Adipose tissue (tissue), 3 donors: ENCODE data around the gene CACNB4. TPM values are rescaled to one million over a fixed set of nuclear protein-coding genes. Genes with fewer than 3 reads are reported as not detected.
"Not testable (repeated sequence)": the region's sequence is repeated elsewhere in the genome, so short reads cannot be mapped to it uniquely, and the experiment has no call there.

ENCODE experiments used
- H3K27ac ChIP-seq: one replicate; pipeline ENCODE4 v1.5.1; 2013; ENCODE audit warnings: low read depth, low read length
- WGBS, 3 donors: extraction: QIAGEN DNeasy Blood & Tissue Kit; methylation state at CpG; one replicate each; pipeline ENCODE4 v1.1.7; 2013; 5-methylcytosine and 5-hydroxymethylcytosine counted together
- polyA plus RNA-seq, 3 donors: library from polyadenylated mRNA; stranded (reverse); fragments of 200-250 nt; gene quantifications; one replicate each; pipeline ENCODE4 v1.2.3, GENCODE V29; 2013
- donor health status: healthy with polysubstance abuse.
- donor health status: Bipolar disorder and iron deficiency.
- donor health status: healthy.

The CACNB4 gene
- polyA plus RNA-seq, 3 donors, result 0.10 to 0.45 (median 0.21) TPM

DNA sequence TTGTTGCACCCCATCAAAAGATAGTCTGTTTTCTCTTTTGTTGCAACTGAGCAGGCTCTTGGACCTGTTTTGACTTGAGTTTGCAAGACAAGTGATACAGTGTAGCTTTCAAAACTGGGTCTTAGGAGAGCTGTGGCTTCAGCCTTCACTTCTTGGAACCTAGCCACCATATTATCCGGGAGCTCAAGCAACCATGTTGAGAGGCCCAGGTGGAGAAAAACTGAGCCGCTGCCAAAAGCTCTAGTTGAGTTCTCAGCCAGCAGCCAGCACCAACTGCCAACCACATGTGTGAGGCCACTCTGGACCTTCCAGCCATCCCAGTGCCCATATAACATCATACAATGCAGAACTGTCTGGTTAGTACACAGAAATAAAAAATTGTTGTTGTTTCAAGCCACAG, 5.4 kb downstream of the CACNB4 start:
- WGBS, 3 donors, result 53 to 66% (median 65%) methylated on average over 2 of the region's 2 CpGs
- no peak overlapping the region for H3K27ac ChIP-seq

DNA sequence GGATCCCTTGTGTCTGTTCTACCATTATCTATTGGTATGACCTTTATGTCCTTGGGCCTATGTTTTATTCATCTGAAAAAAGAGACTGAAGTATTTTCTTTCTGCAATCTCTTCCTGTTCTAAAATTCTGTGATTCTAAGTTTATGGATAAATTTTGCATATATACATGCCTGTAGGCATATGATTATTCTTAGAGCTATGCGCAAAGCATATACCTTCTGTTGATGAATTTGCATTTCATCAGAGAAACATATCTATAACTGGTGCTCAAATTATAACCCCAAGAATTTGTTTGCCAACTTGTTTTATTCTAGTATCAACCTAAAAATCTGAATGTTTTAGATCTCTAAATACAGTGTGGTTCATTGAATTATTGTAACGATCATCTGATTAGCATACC, 6.7 kb downstream of the CACNB4 start:
- WGBS, 3 donors, result 92 to 96% (median 95%) methylated on average over 2 of the region's 2 CpGs

DNA sequence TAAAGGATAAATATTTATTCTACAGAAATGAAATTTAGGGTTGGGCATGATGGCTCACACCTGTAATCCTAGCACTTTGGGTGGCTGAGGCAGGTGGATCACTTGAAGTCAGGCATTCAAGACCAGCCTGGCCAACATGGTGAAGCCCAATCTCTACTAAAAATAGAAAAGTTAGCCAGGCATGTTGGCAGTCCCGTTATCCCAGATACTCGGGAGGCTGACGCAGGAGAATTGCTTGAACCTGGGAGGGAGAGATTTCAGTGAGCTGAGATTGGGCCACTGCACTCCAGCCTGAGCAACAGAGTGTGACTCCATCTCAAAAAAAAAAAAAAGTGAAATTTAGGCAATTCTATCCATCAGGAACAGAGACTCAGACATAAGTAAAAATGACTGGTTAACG, 8.1 kb downstream of the CACNB4 start:
- not testable (repeated sequence) for H3K27ac ChIP-seq
- 89 to 92% (median 91%) methylated on average over 4 of the region's 4 CpGs for WGBS, 3 donors

More for the DNA sequence above, 6.7 kb downstream of the CACNB4 start:
- no peak overlapping the region for H3K27ac ChIP-seq

DNA sequence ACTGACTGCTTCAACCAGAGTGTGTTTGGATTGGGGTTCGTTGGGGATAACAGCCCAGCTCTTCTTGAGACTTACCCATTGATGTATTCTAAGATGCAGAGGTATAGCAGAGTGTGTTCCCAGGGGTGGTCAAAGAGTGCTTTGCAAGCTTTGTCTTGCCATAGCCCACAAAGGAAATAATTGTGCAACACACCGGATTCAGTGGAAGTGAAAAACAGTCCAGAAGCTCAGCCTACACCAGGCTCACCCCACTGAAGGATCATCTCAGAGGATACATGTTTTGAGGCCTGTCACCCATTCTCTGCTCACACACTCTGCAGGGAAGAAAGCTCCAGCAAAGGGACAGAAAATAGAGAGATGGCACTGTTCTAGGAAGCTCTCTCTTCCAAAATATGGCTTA, 9.6 kb downstream of the CACNB4 start:
- 45 to 65% (median 60%) methylated on average over 2 of the region's 2 CpGs for WGBS, 3 donors
- H3K27ac ChIP-seq, result no peak overlapping the region

DNA sequence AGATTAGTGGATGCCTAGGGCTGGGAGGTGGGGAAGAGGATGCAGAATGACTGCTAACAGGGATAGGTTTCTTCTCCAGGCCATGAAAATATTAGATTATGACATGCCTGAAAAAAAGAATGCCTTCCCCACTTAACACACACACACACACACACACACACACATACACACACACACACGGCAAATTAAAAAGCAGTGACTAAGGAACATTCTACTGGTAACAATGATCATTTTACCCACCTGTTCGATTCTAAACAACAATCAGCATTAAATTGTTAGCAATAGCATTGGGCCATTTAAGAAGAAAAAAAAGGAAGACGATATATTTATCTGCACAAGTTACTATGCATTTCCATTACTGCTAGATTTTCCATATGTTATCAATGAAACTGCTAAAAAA, 10.8 kb downstream of the CACNB4 start:
- H3K27ac ChIP-seq, result no peak overlapping the region
- 70 to 76% (median 72%) methylated on average over 3 of the region's 3 CpGs for WGBS, 3 donors

DNA sequence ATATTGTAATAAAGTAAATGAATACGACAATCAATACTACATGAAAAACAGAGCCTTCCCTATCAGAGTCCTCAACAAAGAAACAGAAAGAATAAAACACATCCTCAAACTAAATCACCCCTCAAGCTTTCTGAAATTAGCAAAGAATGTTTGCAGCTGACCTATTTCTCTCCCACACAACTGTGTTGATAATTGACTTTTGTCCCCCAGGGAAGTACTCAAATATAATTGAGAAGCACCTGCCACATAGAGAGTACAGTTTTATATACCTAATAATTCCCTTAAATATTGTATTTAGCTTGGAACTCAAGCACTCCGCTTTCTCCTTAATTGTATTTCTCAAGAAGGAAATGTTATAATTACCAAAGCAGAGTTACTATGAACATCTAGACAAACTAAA, 12.6 kb downstream of the CACNB4 start:
- 91 to 96% (median 92%) methylated on average over 2 of the region's 2 CpGs for WGBS, 3 donors
- H3K27ac ChIP-seq, result no peak overlapping the region

DNA sequence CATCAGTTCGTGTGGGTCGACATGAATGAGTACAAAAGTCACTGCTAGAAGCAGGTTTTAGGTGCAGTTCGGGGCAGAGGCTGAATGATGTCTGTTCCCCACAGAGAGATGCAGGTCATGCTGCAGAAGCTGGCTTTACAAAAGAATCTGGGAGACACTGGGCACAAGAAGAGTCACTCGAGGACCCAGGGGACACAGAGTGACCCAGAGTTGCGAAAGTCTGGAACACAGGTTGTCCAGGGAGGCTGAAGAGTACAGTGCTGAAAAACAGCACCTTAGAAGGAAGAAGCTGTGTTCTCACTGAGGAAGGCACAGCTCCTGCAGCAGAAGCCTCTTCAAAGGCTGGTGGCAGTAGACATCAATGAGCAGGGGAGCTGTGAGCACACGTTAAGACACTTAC, 14.8 kb downstream of the CACNB4 start:
- WGBS, 3 donors, result 84 to 88% (median 87%) methylated on average over 6 of the region's 6 CpGs
- H3K27ac ChIP-seq, result no peak overlapping the region

DNA sequence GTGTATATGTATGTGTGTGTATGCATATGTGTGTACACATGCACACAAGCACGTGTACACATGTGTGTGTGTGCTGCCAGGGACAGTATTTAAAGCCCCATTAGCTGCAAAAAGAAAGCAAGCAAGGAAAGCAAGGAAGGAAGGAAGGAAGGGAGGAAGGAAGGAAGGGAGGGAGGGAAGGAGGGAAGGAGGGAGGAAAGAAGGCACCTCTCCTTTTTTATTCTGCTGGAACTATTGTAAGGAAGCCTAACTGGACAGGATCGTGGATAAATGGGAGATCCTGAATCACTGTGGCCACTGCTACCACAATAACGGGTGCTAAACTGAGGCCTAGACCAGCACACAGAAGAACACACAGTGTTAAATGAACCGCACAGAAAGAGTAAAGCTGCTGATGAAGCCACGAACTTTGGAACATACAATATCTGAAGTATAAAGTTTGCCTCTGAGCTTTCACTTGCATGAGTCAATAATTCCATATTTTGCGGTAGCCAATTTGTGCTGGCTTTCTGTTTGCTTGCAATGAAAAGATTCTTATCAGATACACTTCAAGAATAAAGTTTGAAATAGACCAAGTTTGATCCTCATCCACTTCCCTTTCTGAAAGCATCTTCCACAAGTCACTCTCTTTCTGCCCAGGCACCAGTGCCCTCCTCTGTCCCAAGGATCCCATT, 15.5 kb downstream of the CACNB4 start:
- no peak overlapping the region for H3K27ac ChIP-seq
- 68 to 77% (median 72%) methylated on average over 6 of the region's 6 CpGs for WGBS, 3 donors

DNA sequence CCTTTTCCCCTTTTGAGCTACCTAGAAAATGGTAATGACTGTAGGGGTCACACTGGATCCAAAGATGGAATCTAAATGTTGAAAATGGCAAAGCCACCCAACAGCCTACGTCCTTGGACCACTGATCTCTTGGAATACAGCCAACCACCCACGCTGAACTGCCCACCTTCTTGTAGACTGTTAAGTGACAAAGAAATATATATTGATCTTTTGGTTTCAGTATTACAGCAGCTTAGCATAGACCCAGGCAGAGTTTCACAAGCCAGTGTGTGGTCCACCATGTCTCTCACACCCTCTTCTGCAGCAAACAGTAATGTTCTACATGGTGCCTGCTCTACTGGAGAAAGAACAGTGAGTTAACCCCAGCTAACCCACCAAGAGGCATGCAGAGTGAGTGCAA, 20.2 kb downstream of the CACNB4 start:
- H3K27ac ChIP-seq, result no peak overlapping the region
- 40 to 85% (median 74%) methylated on average over 2 of the region's 2 CpGs for WGBS, 3 donors

DNA sequence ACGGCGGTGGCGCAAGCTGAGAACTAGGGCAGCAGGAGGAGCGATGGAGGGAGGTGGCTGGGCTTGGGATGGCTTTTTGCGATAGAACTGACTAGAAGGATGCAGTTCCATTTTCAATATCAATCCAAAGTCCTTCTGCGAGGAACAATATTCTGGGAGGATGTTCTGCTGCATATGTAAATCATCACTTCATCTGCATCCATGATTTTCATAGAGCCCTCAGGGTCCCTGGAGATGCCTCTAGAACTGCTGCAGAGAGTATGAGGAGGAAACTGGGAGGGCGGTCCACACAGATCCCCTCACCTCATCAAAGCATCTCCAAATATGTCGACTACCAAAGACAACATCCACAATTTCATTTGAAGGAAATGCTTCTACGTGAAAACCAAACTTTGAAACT, 20.8 kb downstream of the CACNB4 start:
- H3K27ac ChIP-seq, result no peak overlapping the region
- 95 to 98% (median 96%) methylated on average over 9 of the region's 9 CpGs for WGBS, 3 donors

DNA sequence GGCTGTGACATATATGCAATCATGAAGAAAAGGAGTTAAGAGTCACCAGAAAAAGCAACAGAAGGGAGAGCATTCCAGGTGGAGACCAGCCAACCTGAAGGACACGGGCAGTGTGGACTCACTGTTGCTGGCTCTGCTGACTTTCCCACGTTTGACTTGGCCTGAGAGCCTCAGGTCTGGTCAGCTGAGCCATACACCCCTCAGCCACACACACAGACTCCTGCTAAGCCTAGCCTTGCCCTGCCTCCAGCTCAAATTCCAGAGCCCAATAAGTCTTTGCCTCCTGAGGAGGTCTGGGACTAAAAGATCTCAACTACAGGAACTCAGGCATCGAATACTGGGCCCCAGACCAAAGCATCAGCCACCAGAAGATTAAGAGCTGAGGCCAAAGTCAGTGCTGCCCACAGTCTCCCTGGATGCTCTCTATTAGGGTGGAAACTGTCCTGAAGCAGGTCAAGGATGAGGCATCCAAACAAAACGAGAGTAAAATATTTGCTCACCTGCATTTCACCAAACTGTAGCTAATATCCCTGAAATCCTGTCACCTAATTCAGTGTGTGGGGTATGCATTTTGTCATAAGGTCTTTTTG, 23.3 kb downstream of the CACNB4 start:
- H3K27ac ChIP-seq, result no peak overlapping the region
- WGBS, 3 donors, result 27 to 61% (median 48%) methylated on average over 4 of the region's 4 CpGs

DNA sequence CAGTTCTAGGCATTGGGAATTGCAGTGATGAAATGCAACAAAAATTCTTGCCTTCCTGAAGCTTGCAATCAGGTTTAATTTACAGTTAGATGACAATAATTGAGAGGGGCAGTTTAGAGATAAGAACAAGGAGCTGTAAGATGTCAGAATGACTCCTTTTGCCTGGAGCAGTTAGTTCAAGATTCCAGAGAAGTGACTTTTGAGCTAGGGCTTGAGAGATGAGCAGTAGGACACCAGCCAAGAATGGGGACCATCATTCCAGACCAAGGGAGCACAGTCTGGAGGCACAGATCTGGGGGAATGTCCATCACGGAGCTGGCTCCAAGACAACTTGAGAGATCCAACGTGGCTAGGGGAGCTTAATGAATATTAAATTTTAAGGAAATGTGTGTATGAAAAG, 26.8 kb downstream of the CACNB4 start:
- no peak overlapping the region for H3K27ac ChIP-seq
- 78 to 88% (median 80%) methylated on average over 2 of the region's 2 CpGs for WGBS, 3 donors

DNA sequence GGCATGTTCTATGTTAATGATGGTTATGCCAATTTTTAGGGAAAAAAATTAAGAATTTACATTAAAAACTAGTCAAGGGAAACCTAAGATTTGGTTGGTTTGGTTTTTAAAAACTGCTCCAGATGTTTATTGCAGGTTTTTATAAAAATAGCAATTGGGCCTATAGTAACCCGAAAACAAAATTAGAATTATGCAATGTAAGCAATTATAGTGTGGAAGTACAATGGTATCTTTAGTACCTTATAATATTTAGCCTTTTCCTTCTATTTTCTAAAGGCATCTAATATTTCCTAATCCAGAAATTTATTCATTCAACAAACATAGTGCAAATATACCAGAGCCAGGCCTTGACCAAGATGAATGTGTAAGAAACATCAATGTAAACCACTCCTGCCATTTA, 27.3 kb downstream of the CACNB4 start:
- WGBS, 3 donors, result 79 to 97% (median 92%) methylated on average over 1 of the region's 1 CpG
- no peak overlapping the region for H3K27ac ChIP-seq

DNA sequence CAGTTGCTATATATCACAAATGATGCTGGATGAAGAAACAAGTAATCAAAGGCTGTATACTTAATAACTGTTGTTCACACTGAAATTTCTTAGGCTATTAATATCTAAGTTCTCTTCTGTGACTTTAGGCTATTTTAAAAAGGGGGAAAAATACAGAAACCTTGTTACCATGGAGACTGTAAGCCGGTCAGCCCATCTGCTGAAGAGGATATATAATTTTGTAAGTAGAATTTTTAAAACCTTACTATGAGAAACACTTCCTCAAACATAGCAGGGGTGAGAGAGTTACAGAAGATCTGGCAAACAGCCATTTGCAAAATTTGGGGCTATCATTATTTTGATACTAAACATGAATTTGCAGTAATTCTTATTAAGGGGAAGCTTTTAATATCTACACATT, 27.8 kb downstream of the CACNB4 start:
- 42 to 58% (median 45%) methylated on average over 1 of the region's 1 CpG for WGBS, 3 donors
- no peak overlapping the region for H3K27ac ChIP-seq

DNA sequence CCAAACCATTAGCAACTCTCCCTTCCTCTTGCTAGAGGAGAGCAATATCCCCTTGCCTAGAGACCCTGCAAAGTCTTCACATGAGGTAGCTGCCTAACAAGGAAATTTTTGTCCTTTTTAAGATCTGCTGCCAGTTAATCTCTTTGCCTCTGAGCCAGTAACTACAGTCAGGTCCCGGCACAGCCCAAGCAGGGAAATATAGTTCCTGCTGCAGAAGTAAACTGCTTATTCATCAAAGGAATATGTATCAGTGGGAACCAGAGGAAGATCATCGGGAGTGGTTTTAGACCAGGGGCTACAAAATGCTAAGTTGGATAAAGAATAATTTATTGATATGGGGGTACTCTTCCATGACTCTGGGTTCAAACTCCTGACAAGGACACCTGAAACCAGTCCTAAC, 30.6 kb downstream of the CACNB4 start:
- H3K27ac ChIP-seq, result no peak overlapping the region
- WGBS, 3 donors, result 78 to 92% (median 81%) methylated on average over 2 of the region's 2 CpGs

DNA sequence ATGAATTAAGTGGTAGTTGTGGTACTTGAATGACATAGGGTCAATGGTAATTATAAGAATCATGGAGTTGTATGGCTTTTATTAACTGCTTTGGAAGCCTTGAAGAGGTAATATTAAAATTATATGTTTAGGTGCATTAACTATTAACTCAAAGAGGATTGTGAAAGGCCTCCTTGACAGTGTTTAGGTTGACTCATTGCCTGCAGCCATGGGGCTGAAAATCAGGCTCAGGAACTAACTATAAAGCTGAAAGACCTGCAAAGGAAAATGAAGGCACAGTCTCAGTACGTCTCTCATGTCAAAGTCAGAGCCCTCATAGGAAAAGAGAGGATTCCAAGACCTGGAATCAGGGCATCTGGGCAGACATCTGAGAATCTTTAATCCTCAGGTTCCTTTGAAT, 31.0 kb downstream of the CACNB4 start:
- no peak overlapping the region for H3K27ac ChIP-seq
- 90 to 93% (median 90%) methylated on average over 1 of the region's 1 CpG for WGBS, 3 donors

DNA sequence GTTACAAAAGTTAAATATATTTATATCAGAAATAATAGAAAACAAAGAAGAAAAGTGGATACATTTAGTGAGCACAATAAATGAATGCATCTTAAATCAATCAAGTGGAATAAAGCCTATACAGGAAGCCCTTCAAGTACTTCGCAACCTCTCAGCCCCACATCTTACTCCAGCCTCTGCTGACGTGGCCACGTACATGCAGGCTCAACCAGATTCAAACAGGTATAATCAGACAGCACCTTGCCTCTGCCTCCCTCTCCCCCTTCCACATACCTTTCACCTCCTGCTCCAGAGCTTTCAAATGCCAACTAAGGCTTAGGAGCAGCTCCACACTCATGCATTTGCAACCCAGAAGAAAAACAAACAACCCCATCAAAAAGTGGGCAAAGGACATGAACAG, 32.9 kb downstream of the CACNB4 start:
- H3K27ac ChIP-seq, result no peak overlapping the region
- 83 to 89% (median 87%) methylated on average over 3 of the region's 3 CpGs for WGBS, 3 donors

DNA sequence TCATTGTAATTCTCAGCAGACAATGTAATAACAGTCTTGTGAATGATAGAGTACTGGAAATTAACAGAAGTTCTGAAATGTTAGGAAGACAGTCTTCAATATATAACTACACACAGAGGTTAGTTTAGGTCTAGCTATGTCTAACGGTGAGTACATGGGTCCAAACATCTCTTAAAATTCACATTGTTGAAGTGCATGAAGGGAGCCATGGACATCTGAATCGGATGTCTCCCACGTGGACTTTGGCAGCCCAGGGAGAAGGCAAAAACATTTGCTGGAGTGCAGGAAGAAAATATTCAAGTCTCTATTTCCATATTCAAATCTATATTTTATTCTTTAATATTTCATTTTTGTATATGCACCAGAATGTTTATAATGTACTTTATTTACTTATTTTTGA, 34.8 kb downstream of the CACNB4 start:
- no peak overlapping the region for H3K27ac ChIP-seq
- WGBS, 3 donors, result 57 to 66% (median 62%) methylated on average over 3 of the region's 3 CpGs

DNA sequence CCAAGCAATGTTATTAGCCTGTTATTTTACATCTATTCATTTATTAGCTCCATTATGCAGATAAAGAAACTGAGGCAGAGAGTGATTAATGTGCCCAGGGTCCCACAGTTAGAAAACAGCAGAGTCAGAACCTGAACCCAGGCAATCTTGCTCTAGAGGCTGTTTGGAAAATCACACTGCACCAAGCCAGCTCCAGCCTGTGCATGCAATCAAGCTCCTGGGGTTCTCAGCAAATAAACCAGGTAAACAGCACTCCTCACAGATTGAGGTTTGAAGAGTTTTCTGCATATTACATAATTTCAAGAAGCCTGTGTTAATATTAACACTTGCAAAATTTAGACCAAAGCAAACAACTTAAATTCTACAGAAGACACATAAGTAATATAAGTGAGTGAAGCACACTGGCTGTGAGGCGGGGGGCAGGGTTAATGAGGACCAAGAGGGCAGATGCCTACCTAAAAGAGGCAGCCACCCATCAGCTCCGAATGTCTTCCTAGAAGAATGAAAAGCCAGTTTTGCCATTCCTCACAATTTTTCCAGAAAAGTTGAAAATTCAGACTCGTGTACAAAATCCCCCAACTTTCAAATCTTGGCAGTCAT, 35.4 kb downstream of the CACNB4 start:
- H3K27ac ChIP-seq, result no peak overlapping the region
- WGBS, 3 donors, result 53 to 66% (median 55%) methylated on average over 3 of the region's 3 CpGs
